Keratinocyte (primary cell): ENCODE results near the gene PHF5A.

ENCODE experiments used
- CTCF ChIP-seq, 3 experiments: IDR thresholded peaks in 1 of 3; conservative IDR thresholded peaks in 1 of 3; optimal IDR thresholded peaks in 1 of 3; 2 replicates in 2 of 3; 3 replicates in 1 of 3; pipeline versions ENCODE3 to v1.5.1; 2011; ENCODE audit warnings: low read length in 3 of 3, mild to moderate bottlenecking in 3 of 3, moderate library complexity in 2 of 3, control low read depth in 1 of 3, inconsistent platforms in 1 of 3; ENCODE audit not compliant: insufficient read depth in 2 of 3; ENCODE audit errors: extremely low read depth in 1 of 3
- EZH2 ChIP-seq: IDR thresholded peaks from one replicate; pipeline ENCODE4 v1.6.1; 2012; ENCODE audit warnings: inconsistent platforms, mild to moderate bottlenecking, low read length, moderate library complexity

GRCh38 chr22:41500303-41500702 is 31.8 kb upstream of the PHF5A start:
- no peak for TF ChIP-seq CTCF (optimal IDR thresholded peaks at IDR 0.05 in 1 of 3, IDR thresholded peaks at IDR 0.05 in 1 of 3, conservative IDR thresholded peaks at IDR 0.05 in 1 of 3; ENCODE audit: extremely low read depth in 1 of 3, insufficient read depth in 2 of 3, low read length in 3 of 3)
- no peak for TF ChIP-seq EZH2
